ENCODE measurements around the gene UBE2I.

The UBE2I gene

DNA sequence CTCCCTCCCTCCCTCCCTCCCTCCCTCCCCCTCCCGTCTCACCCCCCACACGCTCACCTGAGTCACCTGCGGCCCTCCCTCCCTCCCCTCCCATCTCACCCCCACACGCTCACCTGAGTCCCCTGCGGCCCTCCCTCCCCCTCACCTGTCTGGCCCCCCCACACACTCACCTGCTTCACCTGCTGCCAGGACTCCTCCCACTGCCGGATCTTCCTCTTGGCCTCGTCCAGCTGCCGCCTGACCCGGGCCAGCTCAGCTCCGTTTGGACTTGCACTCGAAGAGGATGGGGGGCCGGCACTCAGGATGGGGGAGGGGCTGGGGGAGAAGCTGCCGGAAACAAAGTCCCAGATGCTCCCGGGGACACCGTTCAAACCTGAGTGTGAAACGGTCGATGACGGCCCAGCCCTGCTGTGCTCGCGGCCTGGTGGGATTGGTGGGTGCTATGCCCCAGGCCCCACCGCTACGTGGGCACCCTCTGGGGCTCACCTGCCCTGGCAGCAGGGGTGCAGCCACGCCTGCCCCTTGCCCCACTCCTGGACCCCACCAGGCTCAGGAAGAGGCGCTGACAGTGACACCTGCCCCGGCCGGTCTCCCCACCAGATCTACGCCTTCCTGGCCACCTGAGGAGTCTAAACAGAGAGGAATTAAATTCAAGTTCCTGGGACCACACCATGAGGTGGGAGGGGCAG is 58.2 kb downstream of the UBE2I start:
- DNase-seq = no peak
- Histone ChIP-seq H3K27ac (no peak overlapping the region), H3K27me3 (ENCODE audit: insufficient read depth, low read depth, severe bottlenecking) (no peaks in the 10 kb centered on the region), H3K9me3 (ENCODE audit: severe bottlenecking) (no peaks in the 10 kb centered on the region), H3K36me3 (peaks cover 48% of the 10 kb centered on the region), H3K4me3 (ENCODE audit: low read depth, low read length) (no peak overlapping the region)
- TF ChIP-seq, protein P1, sequence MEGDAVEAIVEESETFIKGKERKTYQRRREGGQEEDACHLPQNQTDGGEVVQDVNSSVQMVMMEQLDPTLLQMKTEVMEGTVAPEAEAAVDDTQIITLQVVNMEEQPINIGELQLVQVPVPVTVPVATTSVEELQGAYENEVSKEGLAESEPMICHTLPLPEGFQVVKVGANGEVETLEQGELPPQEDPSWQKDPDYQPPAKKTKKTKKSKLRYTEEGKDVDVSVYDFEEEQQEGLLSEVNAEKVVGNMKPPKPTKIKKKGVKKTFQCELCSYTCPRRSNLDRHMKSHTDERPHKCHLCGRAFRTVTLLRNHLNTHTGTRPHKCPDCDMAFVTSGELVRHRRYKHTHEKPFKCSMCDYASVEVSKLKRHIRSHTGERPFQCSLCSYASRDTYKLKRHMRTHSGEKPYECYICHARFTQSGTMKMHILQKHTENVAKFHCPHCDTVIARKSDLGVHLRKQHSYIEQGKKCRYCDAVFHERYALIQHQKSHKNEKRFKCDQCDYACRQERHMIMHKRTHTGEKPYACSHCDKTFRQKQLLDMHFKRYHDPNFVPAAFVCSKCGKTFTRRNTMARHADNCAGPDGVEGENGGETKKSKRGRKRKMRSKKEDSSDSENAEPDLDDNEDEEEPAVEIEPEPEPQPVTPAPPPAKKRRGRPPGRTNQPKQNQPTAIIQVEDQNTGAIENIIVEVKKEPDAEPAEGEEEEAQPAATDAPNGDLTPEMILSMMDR (IDR thresholded peaks at IDR 0.05; ENCODE audit: low read depth, low read length) = no peak

- DNase-seq = no peak
- no peaks in the 10 kb centered on the region for H3K9me3 ChIP-seq (ENCODE audit: severe bottlenecking)
- TF ChIP-seq, protein P1 (IDR thresholded peaks at IDR 0.05; ENCODE audit: low read depth, low read length) = no peak
- peaks cover 16% of the 10 kb centered on the region for H3K36me3 ChIP-seq
- no peak overlapping the region for H3K27ac ChIP-seq
- no peaks in the 10 kb centered on the region for H3K27me3 ChIP-seq (ENCODE audit: insufficient read depth, low read depth, severe bottlenecking)
- H3K4me3 ChIP-seq (ENCODE audit: low read depth, low read length) = no peak overlapping the region
These were observed 61.9 kb downstream of the UBE2I start for GRCh38 chr16:1371054-1371978.

DNA sequence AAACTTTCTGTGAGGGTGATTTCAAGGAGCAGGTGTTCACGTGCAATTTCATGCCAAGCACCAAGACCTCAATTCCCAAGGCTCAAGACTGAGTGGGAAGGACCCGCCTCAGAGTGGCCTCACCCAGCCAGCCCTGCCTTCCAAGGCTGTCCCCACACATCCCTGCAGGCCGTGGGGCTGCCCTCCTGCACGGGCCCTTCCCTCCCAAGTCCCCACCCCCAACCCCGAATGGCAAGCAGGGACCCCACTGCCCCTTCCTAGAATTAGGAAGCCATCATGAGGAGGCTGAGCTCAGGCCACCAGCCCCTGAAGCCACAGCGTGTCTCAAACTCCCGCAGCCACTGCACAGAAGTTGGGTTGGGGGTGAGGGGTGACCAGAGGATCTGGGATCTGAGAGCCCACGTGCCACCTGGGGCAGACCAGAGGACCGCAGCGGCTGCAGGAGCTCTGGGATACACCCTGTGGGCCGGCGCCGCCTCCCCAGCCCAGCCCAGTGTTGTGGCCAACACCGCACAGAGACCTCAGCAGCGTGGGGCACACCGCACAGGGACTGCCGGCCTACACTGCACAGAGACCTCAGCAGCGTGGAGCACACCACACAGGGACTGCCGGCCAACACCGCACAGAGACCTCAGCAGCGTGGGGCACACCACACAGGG is 63.0 kb downstream of the UBE2I start:
- H3K9me3 ChIP-seq (ENCODE audit: severe bottlenecking) = no peaks in the 10 kb centered on the region
- DNase-seq = no peak
- H3K36me3 ChIP-seq = peaks cover 16% of the 10 kb centered on the region
- no peak overlapping the region for H3K4me3 ChIP-seq (ENCODE audit: low read depth, low read length)
- H3K27me3 ChIP-seq (ENCODE audit: insufficient read depth, low read depth, severe bottlenecking) = no peaks in the 10 kb centered on the region
- no peak overlapping the region for H3K27ac ChIP-seq
- TF ChIP-seq, protein P1 (IDR thresholded peaks at IDR 0.05; ENCODE audit: low read depth, low read length) = no peak

DNA sequence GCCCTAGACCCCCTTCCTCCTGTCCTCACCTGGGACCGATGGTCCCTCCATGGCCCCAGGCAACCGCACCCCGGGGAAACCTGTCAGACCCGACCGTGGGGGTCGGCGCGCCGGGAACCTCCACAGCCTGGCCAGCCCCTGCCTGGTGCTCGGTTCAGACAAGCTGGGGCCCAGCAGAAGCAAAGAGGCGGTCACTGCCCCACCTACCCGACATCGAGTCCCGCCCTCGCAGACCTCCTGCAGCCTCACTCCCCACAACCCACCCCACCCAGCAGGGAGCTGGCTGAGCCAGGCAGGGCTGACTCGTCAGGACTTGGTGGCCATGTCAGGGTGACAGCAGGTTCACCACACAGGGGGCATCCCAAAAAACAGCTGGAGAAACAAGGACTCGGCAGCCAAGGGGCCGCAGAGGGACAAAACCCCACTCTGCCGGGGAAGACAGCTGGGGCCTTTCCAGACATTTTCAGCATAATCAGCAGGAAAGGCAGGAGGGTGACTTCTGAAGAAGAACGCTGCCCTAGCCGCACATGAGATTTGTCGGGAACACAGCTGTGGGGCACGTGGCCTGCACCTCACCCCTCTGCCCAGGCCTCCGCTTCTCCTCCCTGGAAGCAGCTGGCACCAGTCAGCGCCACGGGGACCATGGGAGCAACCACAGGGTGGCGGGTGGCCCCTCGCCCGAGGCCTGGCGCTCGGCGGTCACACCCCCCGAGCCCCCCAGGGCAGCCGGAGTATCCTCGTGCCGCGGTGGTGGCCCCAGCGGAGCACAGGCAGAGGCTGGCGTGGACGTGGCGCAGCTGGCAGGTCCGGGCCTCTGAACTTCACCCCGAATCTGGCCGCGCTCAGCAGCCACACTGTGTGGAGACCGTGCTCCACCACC is 65.2 kb downstream of the UBE2I start:
- Histone ChIP-seq H3K4me3 (ENCODE audit: low read depth, low read length) (no peak overlapping the region), H3K36me3 (peaks cover 10% of the 10 kb centered on the region), H3K9me3 (ENCODE audit: severe bottlenecking) (no peaks in the 10 kb centered on the region), H3K27ac (no peak overlapping the region), H3K27me3 (ENCODE audit: insufficient read depth, low read depth, severe bottlenecking) (no peaks in the 10 kb centered on the region)
- DNase-seq = no peak
- TF ChIP-seq, protein P1 (IDR thresholded peaks at IDR 0.05; ENCODE audit: low read depth, low read length) = no peak

GRCh38 chr16:1375298-1375640 is 65.8 kb downstream of the UBE2I start:
- Histone ChIP-seq H3K36me3 (peaks cover 4% of the 10 kb centered on the region), H3K9me3 (ENCODE audit: severe bottlenecking) (no peaks in the 10 kb centered on the region), H3K27ac (no peak overlapping the region), H3K4me3 (ENCODE audit: low read depth, low read length) (no peak overlapping the region), H3K27me3 (ENCODE audit: insufficient read depth, low read depth, severe bottlenecking) (no peaks in the 10 kb centered on the region)
- TF ChIP-seq, protein P1 (IDR thresholded peaks at IDR 0.05; ENCODE audit: low read depth, low read length) = no peak
- no peak for DNase-seq
